GM13976 (cell line): ENCODE results near the gene CTSE.
"Not testable (repeated sequence)": the region's sequence is repeated elsewhere in the genome, so short reads cannot be mapped to it uniquely, and the experiment has no call there.

Experiments
- DNase-seq: peaks from one replicate; pipeline ENCODE4 v3.0.0; 2012; ENCODE audit warnings: low spot score
- in situ Hi-C: fragments of 300-500 bp; cut with MboI; formaldehyde crosslinking; loops from one replicate; pipeline ENCODE4 v1.12.0; 2022; ENCODE audit warnings: low sequenced_read_pairs, mixed read lengths, inconsistent platforms; ENCODE audit not compliant: unreplicated experiment
- TF ChIP-seq, protein P1 (sequence below): IDR thresholded peaks from 2 replicates; pipeline ENCODE4 v1.5.1; 2012; ENCODE audit warnings: borderline replicate concordance, mild to moderate bottlenecking; ENCODE audit not compliant: insufficient read depth; ENCODE audit errors: extremely low read depth, missing control alignments, control extremely low read depth

The CTSE gene

DNA sequence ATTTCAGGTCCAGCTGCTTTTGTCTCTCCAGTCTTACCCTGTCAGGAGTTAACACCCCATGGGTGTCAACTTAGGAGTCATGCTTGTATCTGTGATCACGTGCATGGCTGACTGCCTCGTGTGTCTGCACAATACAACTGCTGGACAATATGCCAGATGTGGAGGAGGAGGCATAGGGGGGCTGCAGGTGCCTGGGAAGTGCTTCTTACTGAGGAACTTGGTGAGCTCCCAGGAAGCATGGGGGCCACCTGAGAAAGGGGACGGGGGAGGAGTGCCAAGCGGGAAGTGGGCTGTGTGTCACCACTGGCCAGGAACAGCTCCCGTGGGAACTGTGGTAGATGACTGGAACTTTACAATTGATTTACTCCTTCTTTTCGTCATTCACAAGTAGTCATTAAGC, 38.8 kb upstream of the CTSE start:
- no peak for DNase-seq
- in situ Hi-C loops = no loop called here
- TF ChIP-seq, protein P1, sequence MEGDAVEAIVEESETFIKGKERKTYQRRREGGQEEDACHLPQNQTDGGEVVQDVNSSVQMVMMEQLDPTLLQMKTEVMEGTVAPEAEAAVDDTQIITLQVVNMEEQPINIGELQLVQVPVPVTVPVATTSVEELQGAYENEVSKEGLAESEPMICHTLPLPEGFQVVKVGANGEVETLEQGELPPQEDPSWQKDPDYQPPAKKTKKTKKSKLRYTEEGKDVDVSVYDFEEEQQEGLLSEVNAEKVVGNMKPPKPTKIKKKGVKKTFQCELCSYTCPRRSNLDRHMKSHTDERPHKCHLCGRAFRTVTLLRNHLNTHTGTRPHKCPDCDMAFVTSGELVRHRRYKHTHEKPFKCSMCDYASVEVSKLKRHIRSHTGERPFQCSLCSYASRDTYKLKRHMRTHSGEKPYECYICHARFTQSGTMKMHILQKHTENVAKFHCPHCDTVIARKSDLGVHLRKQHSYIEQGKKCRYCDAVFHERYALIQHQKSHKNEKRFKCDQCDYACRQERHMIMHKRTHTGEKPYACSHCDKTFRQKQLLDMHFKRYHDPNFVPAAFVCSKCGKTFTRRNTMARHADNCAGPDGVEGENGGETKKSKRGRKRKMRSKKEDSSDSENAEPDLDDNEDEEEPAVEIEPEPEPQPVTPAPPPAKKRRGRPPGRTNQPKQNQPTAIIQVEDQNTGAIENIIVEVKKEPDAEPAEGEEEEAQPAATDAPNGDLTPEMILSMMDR = no peak

DNA sequence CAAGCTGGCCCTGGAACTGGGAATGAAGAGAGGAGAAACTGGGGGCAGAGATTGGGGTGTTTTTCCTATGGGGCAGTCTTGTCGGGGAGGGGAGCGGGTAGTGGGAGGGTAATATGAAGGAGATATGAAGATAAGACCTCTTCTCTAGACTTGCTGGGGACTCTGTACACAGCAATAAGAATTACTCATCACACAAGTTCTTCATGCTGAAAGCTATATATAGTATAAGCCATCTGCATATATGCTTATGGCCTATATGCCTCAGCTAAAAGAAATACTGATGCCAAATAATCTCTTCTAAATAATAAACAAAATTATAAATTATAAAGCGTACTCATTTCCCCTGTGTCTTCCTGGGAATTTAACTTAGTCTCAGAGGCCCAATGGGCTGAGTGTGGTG, 37.1 kb upstream of the CTSE start:
- in situ Hi-C loops = no loop called here
- TF ChIP-seq, protein P1 = no peak
- DNase-seq = no peak

DNA sequence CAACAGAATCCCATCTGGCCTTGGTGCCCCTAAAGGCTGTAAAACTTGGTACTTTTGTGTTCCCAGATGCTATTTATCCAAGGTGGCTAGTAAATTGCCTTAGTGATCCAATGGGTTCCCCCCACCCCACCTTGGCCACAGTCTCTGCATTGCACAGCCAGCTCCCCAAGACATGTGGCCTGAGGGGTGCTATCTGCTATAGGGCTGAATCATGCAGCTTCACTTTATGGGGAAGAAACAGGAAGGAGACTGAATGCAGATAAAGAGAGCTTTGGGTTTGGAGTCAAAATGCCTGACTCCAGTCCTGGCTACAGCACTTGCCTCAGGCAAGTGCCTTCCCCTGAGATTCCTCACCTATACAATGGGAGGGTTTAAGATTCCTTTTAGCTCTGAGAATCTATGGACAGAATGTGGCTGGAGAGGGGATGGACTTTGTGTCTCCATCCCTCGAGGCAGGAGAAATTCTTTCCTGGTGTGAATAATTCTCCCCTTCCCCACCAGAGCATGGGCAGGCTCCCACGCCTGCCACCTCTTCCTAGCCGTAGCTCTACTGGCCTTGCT, 35.7 kb upstream of the CTSE start:
- in situ Hi-C loops = no loop called here
- no peak for DNase-seq
- TF ChIP-seq, protein P1 = no peak

DNA sequence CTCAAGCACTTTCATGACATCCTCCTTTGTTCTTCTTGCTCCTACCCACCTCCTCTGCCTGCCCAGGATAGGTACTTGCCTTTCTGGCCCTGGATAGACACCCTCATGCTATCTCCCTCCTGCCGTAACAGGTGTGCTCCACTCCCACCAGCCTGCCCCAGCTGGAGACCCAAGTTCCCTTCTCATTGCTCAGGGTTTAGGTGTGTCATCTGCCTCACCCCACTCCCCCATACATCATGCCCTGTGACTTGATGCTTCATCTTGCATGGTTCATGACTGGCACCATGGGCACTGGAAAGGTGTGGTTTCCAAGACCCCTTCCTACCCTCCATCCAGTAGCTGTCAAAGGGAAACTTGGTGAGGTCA, 35.2 kb upstream of the CTSE start:
- in situ Hi-C loops = no loop called here
- TF ChIP-seq, protein P1 = no peak
- DNase-seq = no peak

DNA sequence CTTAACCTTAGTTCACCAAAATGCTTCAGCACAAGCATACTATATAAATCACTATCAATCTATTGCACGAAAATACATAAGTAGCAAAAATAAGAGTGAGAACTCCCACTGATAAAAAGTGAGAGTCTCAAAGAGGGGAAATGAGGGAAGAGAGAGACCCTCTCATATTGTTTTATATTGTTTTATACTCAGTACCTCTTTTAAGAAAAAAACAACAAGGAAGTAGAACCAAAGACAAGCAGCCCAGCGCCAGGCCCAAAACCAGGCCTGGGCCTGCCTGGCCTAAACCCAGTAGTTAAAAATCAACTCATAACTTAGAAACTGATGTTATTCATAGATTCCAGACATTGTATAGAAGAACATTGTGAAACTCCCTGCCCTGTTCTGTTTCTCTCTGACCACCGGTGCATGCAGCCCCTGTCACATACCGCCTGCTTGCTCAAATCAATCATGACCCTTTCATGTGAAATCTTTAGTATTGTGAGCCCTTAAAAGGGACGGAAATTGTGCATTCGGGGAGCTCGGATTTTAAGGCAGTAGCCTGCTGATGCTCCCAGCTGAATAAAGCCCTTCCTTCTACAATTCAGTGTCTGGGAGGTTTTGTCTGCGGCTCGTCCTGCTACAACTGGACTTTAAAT, 34.7 kb upstream of the CTSE start:
- DNase-seq, in situ Hi-C loops: not testable (repeated sequence)

DNA sequence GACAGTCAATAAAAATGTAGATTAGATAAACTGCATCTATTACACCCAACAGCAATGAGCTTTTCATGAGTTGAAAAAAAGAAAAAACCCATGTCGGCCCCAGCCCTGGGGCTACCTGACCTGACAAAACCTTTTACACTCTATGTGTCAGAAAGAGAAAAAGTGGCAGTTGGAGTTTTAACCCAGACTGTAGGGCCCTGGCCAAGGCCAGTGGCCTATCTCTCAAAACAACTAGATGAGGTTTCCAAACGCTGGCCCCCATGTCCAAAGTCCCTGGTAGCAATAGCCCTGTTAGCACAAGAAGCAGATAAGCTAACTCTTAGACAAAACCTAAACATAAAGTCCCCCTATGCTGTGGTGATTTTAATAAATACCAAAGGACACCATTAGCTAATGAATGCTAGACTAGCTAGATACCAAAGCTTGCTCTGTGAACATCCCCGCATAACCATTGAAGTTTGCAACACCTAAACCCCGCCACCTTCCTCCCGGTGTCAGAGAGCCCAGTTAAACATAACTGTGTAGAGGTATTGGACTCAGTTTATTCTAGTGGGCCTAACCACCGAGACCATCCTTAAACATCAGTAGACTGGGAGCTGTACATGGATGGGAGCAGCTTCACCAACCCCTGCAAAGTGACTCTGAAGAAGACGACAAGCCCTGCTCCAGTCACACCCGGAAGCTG, 32.1 kb upstream of the CTSE start:
- in situ Hi-C loops = not testable (repeated sequence)

DNA sequence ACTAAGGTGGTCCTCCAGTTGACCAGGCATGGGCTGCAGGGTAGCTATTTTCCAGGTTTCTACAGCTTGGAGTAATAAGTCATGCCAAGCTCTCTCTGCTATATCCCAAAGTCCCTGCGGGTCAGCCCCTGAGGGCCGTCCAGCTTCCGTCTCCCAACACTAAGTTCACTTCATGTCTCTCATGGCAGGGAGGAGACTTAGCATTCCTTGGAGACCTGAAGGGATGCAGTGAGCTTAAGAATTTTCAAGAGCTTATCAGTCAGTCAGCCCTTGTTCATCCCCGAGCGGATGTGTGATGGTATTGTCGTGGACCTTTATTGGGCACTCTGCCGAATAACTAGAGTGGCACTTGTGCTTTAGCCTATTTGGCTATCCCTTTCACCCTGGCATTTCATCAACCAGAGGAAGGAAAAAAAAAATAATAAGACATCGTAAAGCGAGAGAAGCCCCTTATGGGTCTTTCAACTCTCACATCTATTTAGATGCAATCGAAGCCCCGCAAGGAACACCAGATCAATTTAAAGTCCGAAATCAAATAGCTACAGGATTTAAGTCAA, 31.5 kb upstream of the CTSE start:
- in situ Hi-C loops, DNase-seq: not testable (repeated sequence)

More for the DNA sequence above, 32.1 kb upstream of the CTSE start:
- DNase-seq = not testable (repeated sequence)

DNA sequence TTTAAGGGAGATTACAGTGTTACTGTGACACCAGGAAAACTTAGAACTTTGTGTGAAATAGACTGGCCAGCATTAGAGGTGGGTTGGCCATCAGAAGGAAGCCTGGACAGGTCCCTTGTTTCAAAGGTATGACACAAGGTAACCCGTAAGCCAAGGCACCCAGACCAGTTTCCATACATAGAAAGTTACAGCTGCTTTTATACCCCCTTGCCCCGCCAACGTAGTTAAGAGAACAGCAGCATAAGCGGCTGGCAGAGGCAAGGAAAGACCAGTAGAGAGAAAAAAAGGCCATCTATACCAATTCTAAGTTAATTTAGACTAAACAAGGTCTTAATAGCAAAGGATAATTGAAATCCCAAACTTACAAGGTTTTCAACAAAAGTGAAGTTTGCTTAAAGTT, 29.9 kb upstream of the CTSE start:
- in situ Hi-C loops, DNase-seq: not testable (repeated sequence)

DNA sequence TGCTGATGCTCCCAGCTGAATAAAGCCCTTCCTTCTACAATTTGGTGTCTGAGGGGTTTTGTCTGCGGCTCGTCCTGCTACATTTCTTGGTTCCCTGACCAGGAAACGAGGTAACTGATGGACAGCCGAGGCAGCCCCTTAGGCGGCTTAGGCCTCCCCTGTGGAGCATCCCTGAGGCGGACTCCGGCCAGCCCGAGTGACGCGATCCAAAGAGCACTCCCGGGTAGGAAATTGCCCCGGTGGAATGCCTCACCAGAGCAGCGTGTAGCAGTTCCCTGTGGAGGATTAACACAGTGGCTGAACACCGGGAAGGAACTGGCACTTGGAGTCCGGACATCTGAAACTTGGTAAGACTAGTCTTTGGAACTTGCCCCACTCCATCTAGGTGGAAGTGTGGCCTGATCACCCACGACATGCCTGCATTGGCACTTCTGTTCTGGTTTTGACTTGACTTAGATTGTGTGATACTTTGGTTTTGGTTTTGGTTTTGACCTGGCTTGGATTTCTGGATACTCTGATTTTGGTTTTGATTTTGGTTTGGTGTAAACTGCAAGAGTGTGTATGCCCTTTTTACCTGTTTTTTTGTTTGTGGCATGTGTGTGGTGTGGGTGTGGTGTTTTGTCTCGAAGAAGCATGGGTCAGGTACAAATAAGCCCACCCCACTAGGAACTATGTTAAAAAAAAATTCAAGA, 29.4 kb upstream of the CTSE start, which contains the start of gene RHEX:
Gene RHEX, plus strand, starts transcription at position 255 of the 692 bp plus-strand sequence. CDS start 44,656 bp downstream, outside the sequence.
- in situ Hi-C loops, DNase-seq: not testable (repeated sequence)

DNA sequence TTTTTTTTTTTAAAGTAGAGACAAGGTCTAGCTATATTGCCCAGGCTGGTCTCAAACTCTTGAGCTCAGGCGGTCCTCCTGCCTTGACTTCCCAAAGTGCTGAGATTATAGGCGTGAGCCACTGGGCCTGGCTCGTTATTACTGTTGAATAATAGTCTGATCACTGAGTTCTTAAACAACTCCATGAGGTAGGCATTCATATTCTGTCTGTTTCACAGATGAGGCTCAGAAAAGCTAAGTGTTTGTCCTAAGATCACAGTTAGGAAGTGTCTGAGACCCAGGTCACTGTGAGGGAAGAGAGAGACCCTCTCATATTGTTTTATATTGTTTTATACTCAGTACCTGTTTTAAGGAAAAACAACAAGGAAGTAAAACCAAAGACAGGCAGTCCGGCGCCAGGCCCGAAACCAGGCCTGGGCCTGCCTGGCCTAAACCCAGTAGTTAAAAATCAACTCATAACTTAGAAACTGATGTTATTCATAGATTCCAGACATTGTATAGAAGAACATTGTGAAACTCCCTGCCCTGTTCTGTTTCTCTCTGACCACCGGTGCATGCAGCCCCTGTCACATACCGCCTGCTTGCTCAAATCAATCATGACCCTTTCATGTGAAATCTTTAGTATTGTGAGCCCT, 28.7 kb upstream of the CTSE start:
- in situ Hi-C loops, DNase-seq: not testable (repeated sequence)
